GM18909 (cell line): Measurements from ENCODE around the gene CNIH3.

Experiments
- ATAC-seq: cut with Tn5 transposase; IDR thresholded peaks from one replicate; pipeline ENCODE4 v1.9.1; 2021; ENCODE audit warnings: mild to moderate bottlenecking; ENCODE audit not compliant: unreplicated experiment, poor library complexity

The CNIH3 gene

GRCh38 chr1:224639426-224639975 lies 23.4 kb downstream of the CNIH3 start:
- ATAC-seq, result no peak

- ATAC-seq, result no peak
Measured at GRCh38 chr1:224640018-224640417, 23.9 kb downstream of the CNIH3 start.

GRCh38 chr1:224640587-224640986 lies 24.5 kb downstream of the CNIH3 start:
- ATAC-seq, result no peak

GRCh38 chr1:224641030-224641429 lies 24.9 kb downstream of the CNIH3 start:
- ATAC-seq, result no peak

- no peak for ATAC-seq
Measured at GRCh38 chr1:224643653-224644052, 27.5 kb downstream of the CNIH3 start.

- ATAC-seq, result peak; percentile 78
Measured at GRCh38 chr1:224644553-224645154, 28.5 kb downstream of the CNIH3 start.

- no peak for ATAC-seq
Measured at GRCh38 chr1:224647449-224647848, 31.3 kb downstream of the CNIH3 start.

GRCh38 chr1:224650290-224650689 lies 34.2 kb downstream of the CNIH3 start:
- ATAC-seq, result no peak

GRCh38 chr1:224651188-224651587 lies 35.1 kb downstream of the CNIH3 start:
- ATAC-seq, result no peak

GRCh38 chr1:224656392-224656791 lies 40.3 kb downstream of the CNIH3 start:
- ATAC-seq, result no peak

GRCh38 chr1:224660074-224660473 lies 44.0 kb downstream of the CNIH3 start:
- ATAC-seq, result no peak

GRCh38 chr1:224662870-224663269 lies 46.8 kb downstream of the CNIH3 start:
- no peak for ATAC-seq

- ATAC-seq, result no peak
Measured at GRCh38 chr1:224665016-224665415, 48.9 kb downstream of the CNIH3 start.

- no peak for ATAC-seq
Measured at GRCh38 chr1:224666078-224666477, 50.0 kb downstream of the CNIH3 start.

GRCh38 chr1:224666913-224667312 lies 50.8 kb downstream of the CNIH3 start:
- ATAC-seq, result no peak

- ATAC-seq, result no peak
Measured at GRCh38 chr1:224668984-224669383, 52.9 kb downstream of the CNIH3 start.

GRCh38 chr1:224669403-224669802 lies 53.3 kb downstream of the CNIH3 start:
- ATAC-seq, result no peak

GRCh38 chr1:224670506-224670905 lies 54.4 kb downstream of the CNIH3 start:
- no peak for ATAC-seq

- ATAC-seq, result no peak
Measured at GRCh38 chr1:224671076-224671475, 55.0 kb downstream of the CNIH3 start.

- no peak for ATAC-seq
Measured at GRCh38 chr1:224673141-224673540, 57.0 kb downstream of the CNIH3 start.

GRCh38 chr1:224675590-224675989 lies 59.5 kb downstream of the CNIH3 start:
- ATAC-seq, result no peak

- ATAC-seq, result no peak
Measured at GRCh38 chr1:224676551-224676950, 60.4 kb downstream of the CNIH3 start.
